SK-N-SH treated with all-trans-retinoic acid at 6 μM for 48 hours (cell line): Measurements from ENCODE around the gene NTNG1.

Source experiments
- ATAC-seq: fragments of 200-7000 bp; cut with Tn5 transposase; 3 replicates; pipeline ENCODE4 v1.9.1; 2020; ENCODE audit warnings: mild to moderate bottlenecking, moderate library complexity
- ARNTL ChIP-seq: fragments of 450-650 bp; formaldehyde crosslinking; IDR thresholded peaks from 2 replicates; pipeline ENCODE4 v1.5.0; 2020; ENCODE audit warnings: low read depth, mild to moderate bottlenecking, moderate library complexity, borderline replicate concordance
- BACH2 ChIP-seq: fragments of 250-450 bp; sonication (Bioruptor Pico); IDR thresholded peaks from 2 replicates; pipeline ENCODE4 v1.9.0; 2021; ENCODE audit warnings: mild to moderate bottlenecking, borderline replicate concordance
- CSDC2 ChIP-seq: fragments of 250-450 bp; sonication (Bioruptor Pico); IDR thresholded peaks from 2 replicates; pipeline ENCODE4 v1.5.0; 2020; ENCODE audit warnings: mild to moderate bottlenecking, moderate library complexity
- ESRRG ChIP-seq: fragments of 250-450 bp; sonication (Bioruptor Pico); IDR thresholded peaks from 2 replicates; pipeline ENCODE4 v1.6.1; 2021; ENCODE audit warnings: mild to moderate bottlenecking
- GLIS3 ChIP-seq: fragments of 250-450 bp; sonication (Bioruptor Pico); IDR thresholded peaks from 2 replicates; pipeline ENCODE4 v1.5.0; 2020; ENCODE audit warnings: mild to moderate bottlenecking, moderate library complexity
- OSR1 ChIP-seq: fragments of 250-450 bp; sonication (Bioruptor Pico); IDR thresholded peaks from 2 replicates; pipeline ENCODE4 v1.8.0; 2022; ENCODE audit warnings: moderate library complexity, mild to moderate bottlenecking, inconsistent platforms
- PPARA ChIP-seq: fragments of 250-450 bp; sonication (Bioruptor Pico); IDR thresholded peaks from 2 replicates; pipeline ENCODE4 v1.5.0; 2020; ENCODE audit warnings: mild to moderate bottlenecking, borderline replicate concordance
- RARB ChIP-seq: fragments of 250-450 bp; sonication (Bioruptor Pico); IDR thresholded peaks from 2 replicates; pipeline ENCODE4 v1.8.0; 2021; ENCODE audit warnings: mild to moderate bottlenecking, moderate library complexity
- TOX ChIP-seq: fragments of 250-450 bp; sonication (Bioruptor Pico); IDR thresholded peaks from 2 replicates; pipeline ENCODE4 v1.8.0; 2021; ENCODE audit warnings: mild to moderate bottlenecking, moderate library complexity, borderline replicate concordance
- ZC3H10 ChIP-seq: fragments of 250-450 bp; sonication (Bioruptor Pico); IDR thresholded peaks from 2 replicates; pipeline ENCODE4 v1.5.1; 2021; ENCODE audit warnings: mild to moderate bottlenecking, moderate library complexity
- ZFP3 ChIP-seq: fragments of 250-450 bp; sonication (Bioruptor Pico); IDR thresholded peaks from 2 replicates; pipeline ENCODE4 v1.5.0; 2020; ENCODE audit warnings: mild to moderate bottlenecking, moderate library complexity
- ZFP30 ChIP-seq: fragments of 450-650 bp; formaldehyde crosslinking; IDR thresholded peaks from 2 replicates; pipeline ENCODE4 v1.5.0; 2022; ENCODE audit warnings: mild to moderate bottlenecking, moderate library complexity
- ZNF565 ChIP-seq: fragments of 450-650 bp; formaldehyde crosslinking; conservative IDR thresholded peaks from 2 replicates; pipeline ENCODE4 v1.5.0; 2020; ENCODE audit warnings: low read depth, mild to moderate bottlenecking, moderate library complexity
- ZNF70 ChIP-seq: fragments of 450-650 bp; formaldehyde crosslinking; IDR thresholded peaks from 2 replicates; pipeline ENCODE4 v1.5.0; 2020; ENCODE audit warnings: mild to moderate bottlenecking, moderate library complexity
- TF ChIP-seq, protein P1 (sequence below): fragments of 250-450 bp; sonication (Bioruptor Pico); IDR thresholded peaks from 2 replicates; pipeline ENCODE4 v1.5.0; 2020; ENCODE audit warnings: mild to moderate bottlenecking, moderate library complexity
- TF ChIP-seq, protein P2 (sequence below): fragments of 250-450 bp; sonication (Bioruptor Pico); IDR thresholded peaks from 2 replicates; pipeline ENCODE4 v1.5.1; 2021; ENCODE audit warnings: mild to moderate bottlenecking, moderate library complexity
- TF ChIP-seq, protein P3 (sequence below): fragments of 250-450 bp; sonication (Bioruptor Pico); IDR thresholded peaks from 2 replicates; pipeline ENCODE4 v1.5.1; 2020; ENCODE audit warnings: low read depth, mild to moderate bottlenecking, moderate library complexity
- TF ChIP-seq, protein P4 (sequence below): fragments of 250-450 bp; sonication (Bioruptor Pico); IDR thresholded peaks from 2 replicates; pipeline ENCODE4 v1.8.0; 2020; ENCODE audit warnings: mild to moderate bottlenecking, moderate library complexity, borderline replicate concordance
- TF ChIP-seq, protein P5 (sequence below): fragments of 250-450 bp; sonication (Bioruptor Pico); IDR thresholded peaks from 2 replicates; pipeline ENCODE4 v1.8.0; 2021; ENCODE audit warnings: low read depth, mild to moderate bottlenecking, moderate library complexity, borderline replicate concordance

Gene NTNG1

DNA sequence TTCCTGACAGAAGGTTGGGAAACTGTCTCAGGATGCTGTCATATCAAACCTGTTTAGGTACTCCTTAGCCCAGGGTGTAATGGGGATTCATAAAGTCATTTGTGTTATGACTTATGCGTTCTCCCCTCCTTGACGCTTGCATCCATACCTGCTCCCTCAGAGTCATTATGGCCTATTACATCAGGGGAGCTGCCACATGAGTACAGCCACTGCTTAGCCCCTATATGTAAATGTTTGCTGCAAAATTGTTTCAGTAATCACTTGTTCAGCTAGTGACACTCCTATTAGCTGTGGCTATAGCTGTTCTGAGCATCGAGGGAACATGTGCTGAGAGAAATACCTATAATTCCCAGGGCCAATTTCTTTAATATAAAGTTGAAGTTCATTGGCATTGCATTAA, 10.5 kb downstream of the NTNG1 start:
- TF ChIP-seq, protein P1, sequence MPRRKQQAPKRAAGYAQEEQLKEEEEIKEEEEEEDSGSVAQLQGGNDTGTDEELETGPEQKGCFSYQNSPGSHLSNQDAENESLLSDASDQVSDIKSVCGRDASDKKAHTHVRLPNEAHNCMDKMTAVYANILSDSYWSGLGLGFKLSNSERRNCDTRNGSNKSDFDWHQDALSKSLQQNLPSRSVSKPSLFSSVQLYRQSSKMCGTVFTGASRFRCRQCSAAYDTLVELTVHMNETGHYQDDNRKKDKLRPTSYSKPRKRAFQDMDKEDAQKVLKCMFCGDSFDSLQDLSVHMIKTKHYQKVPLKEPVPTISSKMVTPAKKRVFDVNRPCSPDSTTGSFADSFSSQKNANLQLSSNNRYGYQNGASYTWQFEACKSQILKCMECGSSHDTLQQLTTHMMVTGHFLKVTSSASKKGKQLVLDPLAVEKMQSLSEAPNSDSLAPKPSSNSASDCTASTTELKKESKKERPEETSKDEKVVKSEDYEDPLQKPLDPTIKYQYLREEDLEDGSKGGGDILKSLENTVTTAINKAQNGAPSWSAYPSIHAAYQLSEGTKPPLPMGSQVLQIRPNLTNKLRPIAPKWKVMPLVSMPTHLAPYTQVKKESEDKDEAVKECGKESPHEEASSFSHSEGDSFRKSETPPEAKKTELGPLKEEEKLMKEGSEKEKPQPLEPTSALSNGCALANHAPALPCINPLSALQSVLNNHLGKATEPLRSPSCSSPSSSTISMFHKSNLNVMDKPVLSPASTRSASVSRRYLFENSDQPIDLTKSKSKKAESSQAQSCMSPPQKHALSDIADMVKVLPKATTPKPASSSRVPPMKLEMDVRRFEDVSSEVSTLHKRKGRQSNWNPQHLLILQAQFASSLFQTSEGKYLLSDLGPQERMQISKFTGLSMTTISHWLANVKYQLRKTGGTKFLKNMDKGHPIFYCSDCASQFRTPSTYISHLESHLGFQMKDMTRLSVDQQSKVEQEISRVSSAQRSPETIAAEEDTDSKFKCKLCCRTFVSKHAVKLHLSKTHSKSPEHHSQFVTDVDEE (CRISPR knock-in tag): no peak
- TF ChIP-seq ZNF70 (CRISPR knock-in tag) (no peak), GLIS3 (CRISPR knock-in tag) (no peak), TOX (no peak), ZFP3 (no peak), OSR1 (CRISPR knock-in tag) (no peak), RARB (CRISPR knock-in tag) (no peak), CSDC2 (no peak), ARNTL (CRISPR knock-in tag) (no peak), BACH2 (CRISPR knock-in tag) (no peak), ZNF565 (no peak), ZC3H10 (CRISPR knock-in tag) (no peak)
- TF ChIP-seq, protein P2, sequence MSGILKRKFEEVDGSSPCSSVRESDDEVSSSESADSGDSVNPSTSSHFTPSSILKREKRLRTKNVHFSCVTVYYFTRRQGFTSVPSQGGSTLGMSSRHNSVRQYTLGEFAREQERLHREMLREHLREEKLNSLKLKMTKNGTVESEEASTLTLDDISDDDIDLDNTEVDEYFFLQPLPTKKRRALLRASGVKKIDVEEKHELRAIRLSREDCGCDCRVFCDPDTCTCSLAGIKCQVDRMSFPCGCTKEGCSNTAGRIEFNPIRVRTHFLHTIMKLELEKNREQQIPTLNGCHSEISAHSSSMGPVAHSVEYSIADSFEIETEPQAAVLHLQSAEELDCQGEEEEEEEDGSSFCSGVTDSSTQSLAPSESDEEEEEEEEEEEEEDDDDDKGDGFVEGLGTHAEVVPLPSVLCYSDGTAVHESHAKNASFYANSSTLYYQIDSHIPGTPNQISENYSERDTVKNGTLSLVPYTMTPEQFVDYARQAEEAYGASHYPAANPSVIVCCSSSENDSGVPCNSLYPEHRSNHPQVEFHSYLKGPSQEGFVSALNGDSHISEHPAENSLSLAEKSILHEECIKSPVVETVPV (CRISPR knock-in tag): no peak
- TF ChIP-seq, protein P3, sequence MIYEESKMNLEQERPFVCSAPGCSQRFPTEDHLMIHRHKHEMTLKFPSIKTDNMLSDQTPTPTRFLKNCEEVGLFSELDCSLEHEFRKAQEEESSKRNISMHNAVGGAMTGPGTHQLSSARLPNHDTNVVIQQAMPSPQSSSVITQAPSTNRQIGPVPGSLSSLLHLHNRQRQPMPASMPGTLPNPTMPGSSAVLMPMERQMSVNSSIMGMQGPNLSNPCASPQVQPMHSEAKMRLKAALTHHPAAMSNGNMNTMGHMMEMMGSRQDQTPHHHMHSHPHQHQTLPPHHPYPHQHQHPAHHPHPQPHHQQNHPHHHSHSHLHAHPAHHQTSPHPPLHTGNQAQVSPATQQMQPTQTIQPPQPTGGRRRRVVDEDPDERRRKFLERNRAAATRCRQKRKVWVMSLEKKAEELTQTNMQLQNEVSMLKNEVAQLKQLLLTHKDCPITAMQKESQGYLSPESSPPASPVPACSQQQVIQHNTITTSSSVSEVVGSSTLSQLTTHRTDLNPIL: no peak
- TF ChIP-seq, protein P4, sequence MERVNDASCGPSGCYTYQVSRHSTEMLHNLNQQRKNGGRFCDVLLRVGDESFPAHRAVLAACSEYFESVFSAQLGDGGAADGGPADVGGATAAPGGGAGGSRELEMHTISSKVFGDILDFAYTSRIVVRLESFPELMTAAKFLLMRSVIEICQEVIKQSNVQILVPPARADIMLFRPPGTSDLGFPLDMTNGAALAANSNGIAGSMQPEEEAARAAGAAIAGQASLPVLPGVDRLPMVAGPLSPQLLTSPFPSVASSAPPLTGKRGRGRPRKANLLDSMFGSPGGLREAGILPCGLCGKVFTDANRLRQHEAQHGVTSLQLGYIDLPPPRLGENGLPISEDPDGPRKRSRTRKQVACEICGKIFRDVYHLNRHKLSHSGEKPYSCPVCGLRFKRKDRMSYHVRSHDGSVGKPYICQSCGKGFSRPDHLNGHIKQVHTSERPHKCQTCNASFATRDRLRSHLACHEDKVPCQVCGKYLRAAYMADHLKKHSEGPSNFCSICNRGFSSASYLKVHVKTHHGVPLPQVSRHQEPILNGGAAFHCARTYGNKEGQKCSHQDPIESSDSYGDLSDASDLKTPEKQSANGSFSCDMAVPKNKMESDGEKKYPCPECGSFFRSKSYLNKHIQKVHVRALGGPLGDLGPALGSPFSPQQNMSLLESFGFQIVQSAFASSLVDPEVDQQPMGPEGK (CRISPR knock-in tag): no peak
- ATAC-seq: no peak

DNA sequence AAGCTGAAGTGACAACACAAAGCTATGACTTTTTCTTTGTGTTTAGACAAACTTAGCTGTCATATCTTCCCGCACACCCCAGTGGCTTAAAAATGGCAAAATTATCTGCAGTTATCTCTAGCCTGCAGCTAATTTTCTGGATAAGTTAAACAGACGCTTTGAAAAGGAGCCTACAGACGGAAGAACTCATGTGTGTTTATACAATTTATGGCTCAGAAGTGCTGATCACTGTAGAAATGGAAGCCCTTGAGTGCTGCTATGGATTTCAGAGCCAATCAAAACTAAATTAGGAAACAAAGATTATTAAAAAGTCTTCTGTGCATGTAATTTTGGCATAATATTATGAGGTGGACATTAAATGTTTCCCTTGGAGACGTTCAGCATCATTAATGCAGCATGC, 11.6 kb downstream of the NTNG1 start:
- TF ChIP-seq ZNF565 (no peak), CSDC2 (no peak), ESRRG (no peak), ZFP30 (no peak), ZC3H10 (CRISPR knock-in tag) (no peak), PPARA (CRISPR knock-in tag) (no peak), OSR1 (CRISPR knock-in tag) (no peak), ARNTL (CRISPR knock-in tag) (no peak), ZFP3 (no peak)
- TF ChIP-seq, protein P5, sequence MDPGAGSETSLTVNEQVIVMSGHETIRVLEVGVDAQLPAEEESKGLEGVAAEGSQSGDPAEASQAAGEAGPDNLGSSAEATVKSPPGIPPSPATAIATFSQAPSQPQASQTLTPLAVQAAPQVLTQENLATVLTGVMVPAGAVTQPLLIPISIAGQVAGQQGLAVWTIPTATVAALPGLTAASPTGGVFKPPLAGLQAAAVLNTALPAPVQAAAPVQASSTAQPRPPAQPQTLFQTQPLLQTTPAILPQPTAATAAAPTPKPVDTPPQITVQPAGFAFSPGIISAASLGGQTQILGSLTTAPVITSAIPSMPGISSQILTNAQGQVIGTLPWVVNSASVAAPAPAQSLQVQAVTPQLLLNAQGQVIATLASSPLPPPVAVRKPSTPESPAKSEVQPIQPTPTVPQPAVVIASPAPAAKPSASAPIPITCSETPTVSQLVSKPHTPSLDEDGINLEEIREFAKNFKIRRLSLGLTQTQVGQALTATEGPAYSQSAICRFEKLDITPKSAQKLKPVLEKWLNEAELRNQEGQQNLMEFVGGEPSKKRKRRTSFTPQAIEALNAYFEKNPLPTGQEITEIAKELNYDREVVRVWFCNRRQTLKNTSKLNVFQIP (CRISPR knock-in tag): no peak
- TF ChIP-seq, protein P1 (CRISPR knock-in tag): no peak
- TF ChIP-seq, protein P4 (CRISPR knock-in tag): no peak
- TF ChIP-seq, protein P3: no peak
- ATAC-seq: no peak
